Ramos (cell line): ENCODE measurements around the gene PPP1R12A.

ENCODE experiments used
- in situ Hi-C: fragments of 300-500 bp; cut with MboI; formaldehyde crosslinking; loops from one replicate; pipeline ENCODE4 v1.14.3; 2022; ENCODE audit warnings: low sequenced_read_pairs; ENCODE audit not compliant: unreplicated experiment

Gene PPP1R12A

DNA sequence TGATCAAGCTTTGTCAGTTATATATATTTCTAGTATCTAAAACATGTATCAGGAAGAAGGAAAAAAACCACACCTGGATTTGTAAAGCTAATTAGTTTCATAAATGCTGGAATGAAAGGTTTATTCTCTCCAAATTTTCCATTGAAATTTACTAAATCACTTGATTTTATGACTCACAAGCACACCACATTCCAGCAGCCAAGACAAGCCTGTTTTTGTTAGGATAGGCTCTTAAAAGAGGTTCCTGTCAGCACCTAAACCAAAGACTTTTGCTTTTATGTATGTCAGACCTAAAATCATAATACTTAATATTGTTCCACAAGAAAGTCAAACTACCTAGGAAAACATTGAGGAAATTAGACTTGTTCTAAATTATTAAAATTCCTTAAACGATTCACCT lies 158.8 kb downstream of the PPP1R12A start:
- in situ Hi-C loops: no loop called here

DNA sequence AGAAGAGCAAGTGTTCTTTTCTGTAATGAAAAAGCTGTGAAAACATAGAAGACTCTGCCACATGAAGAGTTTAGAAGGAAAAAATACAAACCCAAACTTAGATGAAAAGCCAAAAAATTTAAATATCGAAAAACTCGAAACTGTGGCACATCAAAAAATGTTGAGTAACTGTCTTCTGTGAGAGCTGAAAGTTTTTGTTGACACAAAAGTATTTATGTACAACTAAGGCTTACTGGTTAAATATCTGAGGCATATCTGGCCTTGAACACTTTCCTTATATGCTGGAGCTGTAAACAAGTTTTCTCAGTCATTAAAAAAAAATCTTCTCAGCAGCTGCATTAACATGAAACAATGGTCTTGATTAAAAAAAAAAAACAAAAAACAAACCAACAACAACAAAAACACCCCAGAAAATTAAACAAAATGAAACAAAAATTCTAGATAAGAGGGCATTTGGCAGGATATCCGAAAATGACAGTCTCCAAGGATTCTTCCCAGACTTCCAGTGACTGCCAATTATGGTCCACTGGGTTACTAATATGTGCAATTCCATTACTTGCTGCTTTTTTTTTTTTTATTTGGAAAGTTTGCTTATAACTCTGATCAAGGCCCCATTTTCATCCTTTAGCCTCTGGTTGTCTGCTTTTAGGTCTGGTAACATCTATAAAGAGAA lies 159.4 kb downstream of the PPP1R12A start:
- in situ Hi-C loops: no loop called here

DNA sequence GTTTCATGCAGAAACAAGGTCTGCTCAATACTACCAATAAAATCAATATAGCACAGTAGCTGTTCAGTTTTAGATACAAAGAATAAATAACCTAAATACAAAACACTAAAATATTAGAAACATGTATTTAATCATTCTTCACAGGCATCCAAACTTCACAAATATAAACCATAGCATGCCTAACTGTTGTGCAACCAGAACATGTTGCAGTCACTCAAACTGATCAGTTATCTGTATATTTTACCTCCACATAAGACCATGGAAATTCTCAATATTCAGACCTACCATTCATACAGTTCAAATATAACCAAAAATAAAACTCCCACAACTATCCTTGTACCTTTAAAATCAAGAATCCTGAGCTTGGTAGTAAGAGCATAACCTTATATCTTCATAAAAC lies 161.0 kb downstream of the PPP1R12A start:
- in situ Hi-C loops: no loop called here

DNA sequence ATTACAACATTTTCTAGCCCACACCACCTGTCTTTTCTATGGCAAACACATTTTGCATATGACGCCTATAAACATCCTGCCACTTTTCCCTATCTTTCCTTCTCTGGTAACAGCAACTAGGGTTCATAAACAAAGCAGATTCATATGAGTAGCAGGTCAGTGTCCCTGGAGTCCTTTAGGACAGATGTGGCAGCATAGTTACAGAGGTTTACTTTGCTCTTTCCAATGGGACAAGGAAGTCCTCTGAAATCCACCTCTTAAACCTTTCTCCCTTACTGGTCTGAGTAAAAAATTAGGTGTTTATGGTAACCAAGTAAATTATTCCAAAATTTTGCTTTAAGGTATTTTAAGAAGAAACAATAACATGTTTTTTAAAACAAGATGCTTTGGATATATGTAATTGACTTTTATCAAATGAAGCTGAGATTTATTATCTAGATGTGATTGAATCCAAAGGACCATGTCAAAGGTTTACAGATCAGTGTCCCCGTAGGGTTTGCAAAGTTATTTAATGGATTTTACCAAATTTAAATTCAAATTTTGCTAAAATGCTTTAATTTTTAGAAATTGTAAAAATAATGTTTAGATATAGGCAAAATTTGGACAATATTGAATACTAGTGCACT lies 164.9 kb downstream of the PPP1R12A start:
- in situ Hi-C loops: no loop called here

GRCh38 chr12:79769189-79769859 lies 165.6 kb downstream of the PPP1R12A start:
- in situ Hi-C loops: no loop called here

- in situ Hi-C loops: no loop called here
Measured at GRCh38 chr12:79766705-79767464, 168.0 kb downstream of the PPP1R12A start.

DNA sequence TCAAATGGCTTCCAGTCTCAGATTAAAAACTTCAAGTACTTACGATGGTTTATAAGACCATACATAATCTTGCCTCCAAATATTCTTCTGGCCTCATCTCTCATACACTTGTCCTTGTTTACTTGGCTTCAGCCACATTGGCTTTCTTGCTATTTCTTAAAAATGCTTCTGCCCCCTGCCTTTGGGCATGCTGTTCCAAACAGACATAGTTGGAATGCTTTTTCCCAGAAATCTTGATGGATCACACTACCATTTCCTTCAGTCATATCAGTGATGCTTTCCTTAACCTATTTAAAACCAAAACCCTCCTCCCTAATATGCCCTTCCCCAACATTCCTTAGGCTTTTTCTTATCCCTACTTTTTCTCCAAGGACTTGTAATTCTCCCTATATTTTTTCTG lies 169.7 kb downstream of the PPP1R12A start:
- in situ Hi-C loops: no loop called here

GRCh38 chr12:79764641-79765040 lies 170.3 kb downstream of the PPP1R12A start:
- in situ Hi-C loops: no loop called here

DNA sequence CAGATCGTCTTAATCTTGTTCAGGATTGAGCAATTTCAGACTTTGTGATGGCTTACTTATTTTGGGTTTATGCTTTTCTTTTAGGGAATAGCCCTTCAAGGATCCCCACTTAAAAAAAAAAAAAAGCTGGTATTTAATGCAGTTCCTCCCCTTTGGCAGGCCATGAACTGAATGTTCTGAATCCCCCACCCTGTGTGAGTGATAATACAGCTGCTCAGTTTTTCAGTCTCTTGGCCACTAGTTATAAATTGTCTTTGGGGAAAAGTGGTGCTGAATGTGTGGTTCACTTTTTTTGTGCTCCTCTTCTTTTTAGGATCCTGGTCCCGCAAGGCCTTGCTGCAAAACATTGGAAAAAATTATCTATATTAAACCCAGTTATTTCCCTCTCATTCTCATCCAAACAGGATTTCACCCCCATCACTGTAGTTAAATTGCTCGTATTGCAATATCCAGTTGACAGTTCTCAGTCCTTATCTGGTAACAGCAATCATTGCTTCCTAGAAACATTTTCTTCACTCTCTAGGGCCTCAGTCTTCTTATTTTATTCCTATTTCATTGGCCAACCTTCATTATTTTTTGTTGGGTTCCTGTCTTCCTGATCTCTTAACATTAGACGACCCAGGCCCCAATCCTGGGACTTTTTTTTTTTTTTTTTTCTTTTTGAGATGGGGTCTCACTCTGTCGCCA lies 171.0 kb downstream of the PPP1R12A start:
- in situ Hi-C loops: no loop called here

DNA sequence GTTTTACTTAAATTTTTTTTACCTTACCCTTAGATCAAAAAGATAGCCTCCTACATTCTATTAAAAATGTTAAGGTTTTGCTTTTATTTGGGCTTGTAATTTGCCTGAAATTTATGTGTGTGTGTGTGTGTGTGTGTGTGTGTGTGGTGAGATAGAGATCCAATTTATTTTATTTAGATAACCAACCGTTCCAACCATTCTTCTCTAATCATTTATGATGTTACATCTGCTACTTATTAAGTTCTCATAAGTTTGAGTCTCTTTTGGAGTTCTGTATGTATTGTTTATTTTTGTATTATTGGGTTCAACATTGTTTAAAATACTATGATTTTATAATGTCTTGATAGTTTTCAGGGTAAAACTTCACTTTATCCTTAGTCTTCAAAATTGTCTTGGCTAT lies 173.6 kb downstream of the PPP1R12A start:
- in situ Hi-C loops: no loop called here

DNA sequence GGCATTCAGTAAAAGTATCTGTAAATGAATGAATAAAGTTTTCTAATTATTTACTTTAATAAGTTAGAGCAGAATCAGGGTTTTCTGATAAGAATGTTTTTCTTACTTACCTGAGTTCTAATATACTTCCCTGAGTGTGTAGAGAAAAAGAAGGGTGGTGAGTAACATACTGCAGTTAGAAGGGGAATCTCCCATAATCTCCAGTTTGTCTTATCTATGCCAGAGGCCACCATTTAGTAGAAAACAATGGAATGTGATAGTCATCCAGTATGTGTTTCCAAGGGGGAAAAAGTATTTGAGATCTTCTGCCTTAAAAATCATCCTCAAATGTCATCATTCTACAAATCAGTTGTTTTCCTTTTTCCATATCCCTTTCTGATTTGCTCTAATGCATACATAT lies 187.6 kb downstream of the PPP1R12A start:
- in situ Hi-C loops: loop anchor here (25.0 kb wide), 1 partner anchor 335 kb away; no protein-coding TSS in a partner anchor

- in situ Hi-C loops: loop anchor here (5.0 to 25.0 kb wide), 2 partner anchors 186 to 326 kb away; no protein-coding TSS in a partner anchor
Measured at GRCh38 chr12:79737875-79738718, 196.8 kb downstream of the PPP1R12A start.

DNA sequence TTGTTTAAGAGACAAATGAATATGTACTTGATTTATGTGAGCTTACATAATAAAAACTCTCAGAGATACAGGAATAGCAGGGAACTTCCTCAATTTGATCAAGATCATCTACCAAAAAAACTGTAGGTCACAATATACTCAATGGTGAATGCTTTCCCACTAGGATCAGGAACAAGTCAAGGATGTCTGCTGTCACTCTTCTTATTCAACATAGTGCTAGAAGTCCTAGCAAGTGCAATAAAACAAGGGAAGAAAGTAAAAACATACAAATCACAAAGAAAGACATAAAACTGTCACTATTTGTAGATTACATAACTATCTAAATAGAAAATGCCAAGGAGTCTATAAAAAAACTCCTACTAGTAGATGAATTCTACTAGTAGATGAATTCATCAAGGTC lies 202.3 kb downstream of the PPP1R12A start:
- in situ Hi-C loops: loop anchor here (25.0 kb wide), 1 partner anchor 320 kb away; no protein-coding TSS in a partner anchor

DNA sequence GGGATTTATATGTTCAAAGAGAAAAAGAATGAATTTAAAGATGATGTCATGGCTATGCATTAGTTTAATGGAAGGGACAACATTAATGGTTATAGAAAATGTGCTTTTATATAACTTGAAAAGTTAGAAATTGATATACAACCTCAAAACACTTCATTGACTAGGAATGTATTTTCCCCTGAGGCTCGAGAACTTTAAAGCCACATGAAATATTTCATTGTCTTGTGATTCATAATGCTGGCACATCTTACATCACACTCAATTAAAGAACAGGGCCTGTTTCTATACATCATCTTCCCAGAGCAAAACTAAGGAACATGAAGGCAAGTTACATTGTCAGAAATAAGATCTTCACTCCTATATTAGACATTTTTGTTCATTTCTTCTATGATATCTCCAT lies 208.9 kb downstream of the PPP1R12A start:
- in situ Hi-C loops: loop anchor here (25.0 kb wide), 1 partner anchor 314 kb away; no protein-coding TSS in a partner anchor
